ENCODE data around the gene GNPTAB.
"Not testable (repeated sequence)": the region's sequence is repeated elsewhere in the genome, so short reads cannot be mapped to it uniquely, and the experiment has no call there.

Gene GNPTAB

GRCh38 chr12:101767537-101767936 lies 63.2 kb downstream of the GNPTAB start:
- no peak for DNase-seq

GRCh38 chr12:101764051-101764792 lies 66.5 kb downstream of the GNPTAB start:
- no peak for DNase-seq

- no peak for DNase-seq
Measured at GRCh38 chr12:101763246-101763931, 67.4 kb downstream of the GNPTAB start.

GRCh38 chr12:101761781-101762180 lies 69.0 kb downstream of the GNPTAB start:
- no peak for DNase-seq

- DNase-seq: no peak
Measured at GRCh38 chr12:101761350-101761749, 69.4 kb downstream of the GNPTAB start.

- peak; percentile 31 for DNase-seq
Measured at GRCh38 chr12:101759396-101760047, 71.2 kb downstream of the GNPTAB start.

GRCh38 chr12:101750152-101750551 lies 80.6 kb downstream of the GNPTAB start:
- no peak for DNase-seq

- DNase-seq: no peak
Measured at GRCh38 chr12:101749657-101750056, 81.1 kb downstream of the GNPTAB start.

- no peak for DNase-seq
Measured at GRCh38 chr12:101748907-101749306, 81.9 kb downstream of the GNPTAB start.

- DNase-seq: no peak
Measured at GRCh38 chr12:101747697-101748096, 83.1 kb downstream of the GNPTAB start.

- no peak for DNase-seq
Measured at GRCh38 chr12:101746661-101747060, 84.1 kb downstream of the GNPTAB start.

- DNase-seq: no peak
Measured at GRCh38 chr12:101746196-101746595, 84.6 kb downstream of the GNPTAB start.

GRCh38 chr12:101745481-101745880 lies 85.3 kb downstream of the GNPTAB start:
- DNase-seq: no peak

- no peak for DNase-seq
Measured at GRCh38 chr12:101743724-101744472, 86.9 kb downstream of the GNPTAB start.

GRCh38 chr12:101743242-101743641 lies 87.5 kb downstream of the GNPTAB start:
- no peak for DNase-seq

GRCh38 chr12:101740980-101741379 lies 89.8 kb downstream of the GNPTAB start:
- DNase-seq: no peak

GRCh38 chr12:101740566-101740965 lies 90.2 kb downstream of the GNPTAB start:
- DNase-seq: no peak

- DNase-seq: no peak
Measured at GRCh38 chr12:101738920-101739665, 91.7 kb downstream of the GNPTAB start, which contains the start of gene SYCP3. TSS of gene SYCP3 (minus strand) at chr12:101739462. CDS start at chr12:101737935, 1,527 bp downstream.

- DNase-seq: no peak
Measured at GRCh38 chr12:101737476-101737875, 93.3 kb downstream of the GNPTAB start.

- DNase-seq: not testable (repeated sequence)
Measured at GRCh38 chr12:101734482-101734881, 96.3 kb downstream of the GNPTAB start.

- no peak for DNase-seq
Measured at GRCh38 chr12:101733166-101733565, 97.6 kb downstream of the GNPTAB start.

GRCh38 chr12:101732318-101732717 lies 98.4 kb downstream of the GNPTAB start:
- no peak for DNase-seq

Data from fibroblast of skin of right biceps (primary cell).